SJSA1 (cell line): Measurements from ENCODE around the gene ANKFN1. TPM values are rescaled to one million over a fixed set of nuclear protein-coding genes. Genes with fewer than 3 reads are reported as not detected.

Experiments used
- DNase-seq, 2 experiments: peaks; one replicate each; pipeline ENCODE4 v3.0.0-alpha.2; 2015 to 2020; ENCODE audit warnings: low spot score in 2 of 2, low read depth in 1 of 2
- H3K27ac ChIP-seq: fragments of 250-450 bp; sonication (Bioruptor Pico); 2 replicates; pipeline ENCODE4 v1.5.1; 2020; ENCODE audit warnings: mild to moderate bottlenecking, moderate library complexity
- H3K27me3 ChIP-seq: fragments of 250-450 bp; sonication (Bioruptor Pico); replicated peaks from 2 replicates; pipeline ENCODE4 v1.5.1; 2020; ENCODE audit warnings: mild to moderate bottlenecking, moderate library complexity
- H3K36me3 ChIP-seq: fragments of 250-450 bp; sonication (Bioruptor Pico); 2 replicates; pipeline ENCODE4 v1.5.1; 2020; ENCODE audit warnings: mild to moderate bottlenecking
- H3K4me1 ChIP-seq: fragments of 250-450 bp; sonication (Bioruptor Pico); replicated peaks from 2 replicates; pipeline ENCODE4 v1.6.1; 2021; ENCODE audit warnings: mild to moderate bottlenecking
- H3K4me3 ChIP-seq: fragments of 250-450 bp; sonication (Bioruptor Pico); 2 replicates; pipeline ENCODE4 v1.5.1; 2020; ENCODE audit warnings: mild to moderate bottlenecking
- H3K9me3 ChIP-seq: fragments of 250-450 bp; sonication (Bioruptor Pico); replicated peaks from 2 replicates; pipeline ENCODE4 v1.5.1; 2020; ENCODE audit warnings: mild to moderate bottlenecking
- total RNA-seq: library from RNA; depleted of rRNA; stranded (reverse); fragments of >200 nt; shearing (Covaris generic); gene quantifications from 2 replicates; pipeline ENCODE4 v1.2.3, GENCODE V29; 2014

Gene ANKFN1
- total RNA-seq, 1 experiment from 2014 or later: 0.32 TPM

DNA sequence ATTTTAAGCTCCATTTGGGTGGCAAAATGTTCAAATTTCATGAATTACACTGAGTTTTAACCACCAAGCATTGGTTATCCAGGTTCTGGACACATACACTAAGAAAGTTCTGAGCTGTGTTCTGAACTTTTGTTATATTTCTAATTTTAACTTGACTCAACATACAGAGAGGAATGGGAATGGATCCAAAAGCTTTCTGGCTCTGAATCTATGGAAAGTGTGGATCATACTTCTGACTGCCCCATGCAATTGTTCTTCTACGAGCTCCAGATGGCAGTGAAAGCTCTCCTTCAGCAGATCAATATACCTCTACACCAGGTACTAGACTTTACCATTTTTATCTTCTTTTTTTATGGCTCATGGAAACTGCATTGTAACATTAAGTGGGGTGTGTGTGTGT is 327.2 kb downstream of the ANKFN1 start:
- Histone ChIP-seq H3K36me3 (no peaks in the 10 kb centered on the region), H3K4me3 (no peak overlapping the region), H3K4me1 (no peaks in the 10 kb centered on the region; the same call in 1 of the 2 replicates), H3K9me3 (no peaks in the 10 kb centered on the region), H3K27ac (no peak overlapping the region), H3K27me3 (no peaks in the 10 kb centered on the region)
- no peak for DNase-seq

DNA sequence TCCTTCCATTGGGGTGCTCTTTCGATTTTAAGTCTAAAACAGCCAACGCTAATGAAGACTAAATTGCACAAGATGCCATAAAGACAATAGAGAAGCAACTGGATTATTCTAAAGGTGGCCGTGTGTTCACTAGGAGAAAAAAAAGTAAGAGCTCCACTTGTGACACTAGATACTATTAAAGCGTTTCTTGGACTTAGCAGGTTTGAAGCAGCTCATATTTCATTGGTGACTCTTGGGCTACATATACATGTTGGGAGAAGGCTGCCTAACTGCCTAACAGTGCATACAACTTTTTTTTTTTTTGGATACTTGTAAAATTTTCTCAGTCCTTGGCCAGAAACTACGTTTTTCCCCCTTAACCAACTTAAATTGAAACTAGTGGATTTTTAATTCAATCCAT is 328.4 kb downstream of the ANKFN1 start:
- Histone ChIP-seq H3K4me3 (no peak overlapping the region), H3K36me3 (no peaks in the 10 kb centered on the region), H3K9me3 (no peaks in the 10 kb centered on the region), H3K4me1 (no peaks in the 10 kb centered on the region; the same call in 1 of the 2 replicates), H3K27me3 (no peaks in the 10 kb centered on the region), H3K27ac (no peak overlapping the region)
- DNase-seq: no peak

DNA sequence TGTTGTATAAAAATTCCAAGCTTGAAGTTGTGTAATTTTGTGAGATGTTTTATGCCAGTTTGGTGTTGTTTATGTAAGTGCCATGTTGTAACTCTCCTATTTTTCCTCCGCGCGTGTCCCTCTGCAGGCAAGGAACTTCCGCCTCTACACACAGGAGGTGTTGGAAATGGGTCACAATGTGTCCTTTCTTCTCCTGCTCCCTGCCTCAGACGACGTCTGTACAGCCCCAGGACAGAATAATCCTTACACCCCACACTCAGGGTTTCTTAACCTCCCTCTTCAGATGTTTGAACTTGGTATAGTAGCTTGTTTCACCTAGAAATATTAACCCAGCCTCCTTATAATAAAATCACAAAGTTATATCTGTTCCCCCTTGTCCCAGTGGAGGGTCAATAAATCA is 329.0 kb downstream of the ANKFN1 start:
- H3K27me3 ChIP-seq: no peaks in the 10 kb centered on the region

DNA sequence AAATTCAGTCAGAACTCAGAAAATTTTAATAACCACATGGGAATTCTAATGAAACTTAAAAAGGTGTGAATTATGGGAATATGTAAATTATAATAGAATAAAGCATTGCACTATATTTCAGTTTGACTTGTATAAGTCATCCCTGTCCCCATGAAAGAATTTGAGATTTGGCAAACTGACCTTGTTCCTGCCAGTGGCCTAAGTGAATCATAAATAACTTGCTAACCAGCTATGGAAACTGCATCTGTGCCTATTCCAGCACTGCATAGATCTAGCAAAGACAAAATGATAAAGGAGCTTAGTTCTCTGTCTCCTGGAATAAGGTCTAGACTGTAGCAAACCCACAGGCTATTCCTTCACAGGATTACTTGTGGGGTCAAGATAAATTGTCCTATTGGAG is 333.5 kb downstream of the ANKFN1 start:
- Histone ChIP-seq H3K36me3 (no peaks in the 10 kb centered on the region), H3K4me3 (no peak overlapping the region), H3K9me3 (no peaks in the 10 kb centered on the region), H3K27me3 (no peaks in the 10 kb centered on the region), H3K27ac (no peak overlapping the region), H3K4me1 (0 out of 2 replicates have a peak, but pooled peaks cover 3% of the 10 kb centered on the region)
- DNase-seq: no peak

More for the DNA sequence above, 329.0 kb downstream of the ANKFN1 start:
- Histone ChIP-seq H3K4me1 (no peaks in the 10 kb centered on the region; the same call in 1 of the 2 replicates), H3K9me3 (no peaks in the 10 kb centered on the region), H3K36me3 (no peaks in the 10 kb centered on the region), H3K27ac (no peak overlapping the region), H3K4me3 (no peak overlapping the region)
- no peak for DNase-seq

DNA sequence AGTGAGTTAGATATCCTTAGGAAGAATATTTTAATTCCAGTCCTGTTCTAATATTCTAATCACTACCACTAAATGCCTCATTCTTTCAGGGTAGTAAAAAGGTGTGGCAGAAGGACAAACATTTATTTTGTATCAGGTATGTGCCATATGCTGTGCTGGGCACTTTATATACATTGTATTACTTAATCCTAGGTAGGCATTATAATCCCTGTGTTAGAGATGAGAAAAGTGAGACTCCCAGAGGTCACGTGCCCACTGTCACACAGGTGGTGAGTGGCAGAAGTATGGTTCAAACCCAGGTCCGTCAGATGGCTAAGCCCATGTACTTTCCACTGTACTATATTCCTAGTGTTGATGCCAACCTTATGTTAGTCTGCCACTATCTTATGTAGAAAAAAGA is 335.5 kb downstream of the ANKFN1 start:
- Histone ChIP-seq H3K4me3 (no peak overlapping the region), H3K36me3 (no peaks in the 10 kb centered on the region), H3K4me1 (0 out of 2 replicates have a peak, but pooled peaks cover 3% of the 10 kb centered on the region), H3K27me3 (no peaks in the 10 kb centered on the region), H3K9me3 (no peaks in the 10 kb centered on the region), H3K27ac (no peak overlapping the region)
- DNase-seq: no peak

DNA sequence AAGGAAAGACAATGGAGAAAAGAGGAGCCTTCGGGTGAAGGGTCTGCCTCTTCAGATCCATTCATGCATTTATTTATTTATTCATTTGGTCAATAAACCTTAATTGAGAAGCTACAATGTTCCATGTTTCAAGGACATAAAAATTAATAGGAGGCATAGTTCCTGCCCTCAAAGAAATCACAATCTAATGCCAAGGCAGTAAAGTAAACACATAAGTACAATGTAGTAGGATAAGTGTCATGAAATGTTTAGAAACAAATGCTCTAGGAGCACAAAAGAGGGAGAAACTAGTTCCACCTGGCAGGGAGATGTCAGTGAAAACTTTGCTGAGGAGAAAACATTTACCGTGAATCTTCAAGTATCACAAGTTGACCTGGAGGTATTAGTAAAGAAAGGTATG is 336.7 kb downstream of the ANKFN1 start:
- Histone ChIP-seq H3K27me3 (no peaks in the 10 kb centered on the region), H3K9me3 (no peaks in the 10 kb centered on the region), H3K36me3 (no peaks in the 10 kb centered on the region), H3K4me1 (0 out of 2 replicates have a peak, but pooled peaks cover 3% of the 10 kb centered on the region), H3K27ac (no peak overlapping the region), H3K4me3 (no peak overlapping the region)
- DNase-seq: no peak

DNA sequence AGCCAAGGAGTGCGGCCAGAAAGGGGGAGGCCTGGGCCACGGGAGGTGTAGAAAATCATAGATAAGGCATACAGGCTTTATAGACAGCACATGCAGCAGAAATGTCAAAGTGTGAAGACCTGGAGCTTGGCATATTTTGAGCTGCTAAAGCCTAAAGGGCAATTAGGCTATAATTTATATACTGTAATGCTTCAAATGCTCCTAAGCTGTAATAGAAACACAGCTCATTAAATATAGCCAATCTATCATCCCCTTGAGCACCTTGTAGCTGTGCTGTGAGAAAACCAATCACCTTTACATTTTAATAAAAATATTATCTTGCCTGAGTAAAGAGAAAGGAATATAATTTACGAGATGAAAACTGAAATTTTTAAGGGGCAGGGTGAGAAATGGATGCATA is 342.3 kb downstream of the ANKFN1 start:
- DNase-seq: no peak
- H3K4me3 ChIP-seq: no peak overlapping the region
- H3K27me3 ChIP-seq: no peaks in the 10 kb centered on the region
- H3K36me3 ChIP-seq: no peaks in the 10 kb centered on the region
- H3K27ac ChIP-seq: no peak overlapping the region
- H3K9me3 ChIP-seq: no peaks in the 10 kb centered on the region
- H3K4me1 ChIP-seq: peaks cover 3% of the 10 kb centered on the region

DNA sequence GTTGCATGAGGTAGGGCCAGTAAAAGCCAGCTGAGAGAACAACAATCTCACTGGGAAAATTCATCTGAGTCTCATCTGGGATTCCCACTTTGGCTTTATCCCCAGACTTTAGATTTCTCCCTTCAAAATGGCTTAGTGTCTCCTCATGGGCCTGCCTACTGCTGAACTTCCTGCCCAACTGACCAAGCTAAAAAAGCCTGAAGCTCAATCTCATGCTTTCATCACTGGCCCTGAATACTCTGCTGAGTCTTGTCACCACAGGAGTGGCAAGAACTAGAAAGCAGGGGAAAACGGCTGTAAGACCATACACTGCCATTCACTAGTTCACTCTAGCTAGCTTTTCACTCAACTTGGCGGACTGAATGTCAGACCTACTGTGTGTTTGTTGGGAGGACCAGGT is 343.9 kb downstream of the ANKFN1 start:
- H3K4me3 ChIP-seq: no peak overlapping the region
- H3K36me3 ChIP-seq: no peaks in the 10 kb centered on the region
- H3K4me1 ChIP-seq: peaks cover 9% of the 10 kb centered on the region
- no peak overlapping the region for H3K27ac ChIP-seq
- H3K9me3 ChIP-seq: no peaks in the 10 kb centered on the region
- DNase-seq: no peak
- H3K27me3 ChIP-seq: no peaks in the 10 kb centered on the region

DNA sequence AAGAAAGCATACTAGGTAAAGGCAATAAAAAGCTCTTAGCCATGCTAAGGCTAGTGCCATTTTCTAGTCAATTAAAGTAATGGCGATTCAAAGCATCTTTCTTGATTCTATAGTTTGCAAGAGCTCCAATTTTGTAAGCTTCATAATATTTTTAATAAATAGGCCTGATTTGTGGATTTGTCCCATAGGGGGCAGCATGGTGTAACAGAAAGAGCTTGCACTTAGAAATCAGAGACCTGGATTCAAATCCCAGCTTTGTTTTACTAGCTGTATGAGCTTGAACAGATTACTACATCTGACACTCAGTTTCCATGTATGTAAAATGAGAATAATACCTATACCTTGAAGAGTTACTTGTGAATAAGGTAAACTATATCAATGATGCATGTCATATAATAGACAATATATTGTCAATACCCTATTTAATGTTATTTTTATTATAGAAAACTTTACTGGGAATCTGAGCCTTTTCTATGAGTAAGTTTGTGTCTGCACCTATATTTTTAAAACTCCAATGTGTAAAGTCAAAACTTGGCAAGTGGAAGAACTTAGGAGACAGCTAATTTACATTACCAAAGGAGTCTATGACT is 346.6 kb downstream of the ANKFN1 start:
- H3K4me1 ChIP-seq: peaks cover 9% of the 10 kb centered on the region
- no peaks in the 10 kb centered on the region for H3K36me3 ChIP-seq
- peak in 1 of 2 experiments; percentile 30 for DNase-seq
- no peaks in the 10 kb centered on the region for H3K9me3 ChIP-seq
- no peaks in the 10 kb centered on the region for H3K27me3 ChIP-seq
- no peak overlapping the region for H3K4me3 ChIP-seq
- no peak overlapping the region for H3K27ac ChIP-seq

DNA sequence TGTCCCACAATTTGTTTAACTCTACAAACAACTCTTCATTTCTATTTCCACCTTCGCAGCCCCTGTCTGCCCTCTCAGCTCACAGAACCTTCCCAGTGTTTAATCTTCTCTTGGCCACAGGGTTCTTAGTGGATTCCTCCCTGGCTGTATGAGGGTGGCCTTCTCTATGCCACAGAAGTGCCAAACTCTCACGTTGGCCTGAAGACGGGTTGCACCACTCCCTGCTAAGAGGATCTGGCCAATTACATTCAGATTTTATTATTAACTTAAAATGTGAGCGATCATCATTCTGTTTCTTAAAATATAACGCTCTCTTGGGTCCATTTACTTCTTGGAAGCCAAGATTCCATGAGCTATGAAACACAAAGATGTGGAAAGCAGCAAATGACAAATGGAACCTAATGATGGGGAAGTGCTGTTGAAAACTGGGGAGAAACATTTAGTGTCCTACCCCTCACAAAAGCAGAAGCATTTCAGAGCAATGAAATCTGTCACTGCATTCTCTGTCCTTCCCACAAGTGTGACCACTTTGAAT is 348.9 kb downstream of the ANKFN1 start:
- no peak overlapping the region for H3K4me3 ChIP-seq
- H3K27ac ChIP-seq: no peak overlapping the region
- H3K36me3 ChIP-seq: no peaks in the 10 kb centered on the region
- no peaks in the 10 kb centered on the region for H3K27me3 ChIP-seq
- H3K4me1 ChIP-seq: peaks cover 9% of the 10 kb centered on the region
- no peak for DNase-seq
- H3K9me3 ChIP-seq: no peaks in the 10 kb centered on the region

DNA sequence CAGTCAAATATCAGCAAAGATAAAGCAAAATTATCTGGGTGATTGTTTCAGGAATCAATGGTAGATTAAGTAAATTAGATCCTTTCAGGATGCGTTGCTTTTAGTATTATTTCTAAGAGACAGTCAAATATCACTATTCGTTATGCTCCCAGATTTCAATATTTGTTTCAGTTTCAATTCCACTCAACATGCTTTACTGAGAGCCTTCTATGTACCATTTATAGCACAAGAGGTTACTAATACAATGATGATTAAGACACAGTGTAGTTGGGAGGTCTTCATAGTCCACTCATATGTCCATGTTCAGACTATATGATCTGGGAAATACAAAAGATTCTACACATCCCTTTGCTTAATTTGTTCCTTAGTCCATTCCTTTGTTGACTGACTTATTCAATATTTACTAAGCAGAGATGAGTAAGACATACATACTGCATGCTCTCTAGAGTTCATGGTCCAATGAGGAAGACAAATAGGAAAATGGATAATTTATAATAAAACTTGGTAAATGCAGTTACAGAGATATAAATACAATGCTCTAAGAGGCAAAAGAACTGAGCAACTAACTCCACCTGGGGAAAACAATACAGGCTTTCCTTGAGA is 352.0 kb downstream of the ANKFN1 start:
- Histone ChIP-seq H3K4me1 (peaks cover 9% of the 10 kb centered on the region), H3K9me3 (no peaks in the 10 kb centered on the region), H3K36me3 (no peaks in the 10 kb centered on the region), H3K4me3 (no peak overlapping the region), H3K27me3 (no peaks in the 10 kb centered on the region), H3K27ac (no peak overlapping the region)
- DNase-seq: no peak

DNA sequence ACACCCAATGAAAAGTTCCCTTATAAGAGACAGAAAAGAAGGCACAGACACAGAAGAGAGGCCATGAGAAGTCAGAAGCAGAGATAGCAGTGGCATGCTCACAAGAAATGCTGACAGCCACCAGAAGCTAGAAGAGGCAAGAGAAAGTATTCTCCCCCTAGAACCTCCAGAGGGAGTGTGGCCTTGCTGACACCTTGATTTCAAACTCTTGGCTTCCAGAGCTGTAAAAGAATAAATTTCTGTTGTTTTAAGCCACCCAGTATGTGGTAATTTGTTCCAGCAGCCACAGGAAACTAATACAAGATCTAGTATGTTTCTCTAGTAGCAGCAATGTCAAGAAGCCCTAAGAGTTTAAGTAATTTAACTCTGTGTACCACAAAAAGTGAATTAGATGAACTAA is 353.1 kb downstream of the ANKFN1 start:
- Histone ChIP-seq H3K4me1 (no peaks in the 10 kb centered on the region), H3K27me3 (no peaks in the 10 kb centered on the region), H3K27ac (no peak overlapping the region), H3K36me3 (no peaks in the 10 kb centered on the region), H3K4me3 (no peak overlapping the region), H3K9me3 (no peaks in the 10 kb centered on the region)
- DNase-seq: no peak

DNA sequence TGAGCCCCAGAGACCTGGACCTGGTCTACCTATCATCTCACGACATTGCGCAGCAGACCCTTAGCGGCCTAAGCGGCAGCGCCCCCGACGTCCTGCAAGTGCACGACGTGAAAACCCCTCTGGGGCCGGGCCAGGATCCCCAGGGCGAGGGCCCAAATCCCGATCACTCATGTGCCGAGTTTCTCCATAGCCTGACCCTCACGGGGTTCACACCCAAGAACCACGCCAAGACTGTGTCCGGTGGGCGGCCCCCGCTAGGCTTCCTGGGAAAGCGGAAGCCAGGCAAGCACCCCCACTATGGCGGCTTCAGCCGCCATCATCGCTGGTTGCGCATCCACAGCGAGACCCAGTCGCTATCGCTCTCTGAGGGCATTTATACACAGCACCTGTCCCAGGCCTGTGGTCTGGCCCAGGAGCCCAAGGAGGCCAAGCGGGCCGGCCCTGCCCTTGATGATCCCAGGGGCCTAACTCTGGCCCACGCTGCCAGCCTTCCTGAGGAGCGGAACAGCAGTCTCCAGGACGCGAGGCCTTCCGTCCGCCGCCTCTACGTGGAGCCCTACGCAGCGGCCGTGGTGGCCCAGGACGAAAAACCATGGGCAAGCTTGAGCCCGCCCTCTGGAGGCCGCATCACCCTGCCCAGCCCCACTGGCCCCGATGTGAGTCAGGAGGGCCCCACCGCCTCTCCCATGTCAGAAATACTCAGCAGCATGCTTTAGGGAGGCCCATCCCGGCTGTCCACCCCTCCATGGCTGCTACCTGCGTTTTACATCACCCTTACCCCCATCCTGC is 357.5 kb downstream of the ANKFN1 start:
- Histone ChIP-seq H3K4me1 (no peaks in the 10 kb centered on the region), H3K36me3 (no peaks in the 10 kb centered on the region), H3K9me3 (no peaks in the 10 kb centered on the region), H3K27me3 (peaks cover 8% of the 10 kb centered on the region; the same call in 1 of the 2 replicates), H3K4me3 (no peak overlapping the region), H3K27ac (no peak overlapping the region)
- no peak for DNase-seq

DNA sequence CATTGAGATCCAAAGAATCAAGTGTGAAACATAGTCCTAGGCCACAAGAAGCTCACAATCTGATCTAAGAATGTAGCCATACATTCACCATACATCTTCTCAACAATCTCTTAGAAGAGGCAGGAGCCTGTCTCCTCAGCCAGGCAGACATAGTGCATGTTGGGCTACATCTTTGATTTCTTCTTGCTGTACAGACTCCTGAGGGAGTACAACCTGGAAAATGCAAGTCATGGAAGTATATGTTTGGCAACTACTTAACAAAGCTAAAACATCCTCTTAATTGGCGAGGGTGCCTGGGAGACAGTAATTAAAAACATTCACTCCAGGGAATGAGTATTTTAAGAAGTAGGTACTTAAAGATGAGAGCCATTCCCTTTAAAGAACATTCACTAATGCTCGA is 361.0 kb downstream of the ANKFN1 start:
- H3K9me3 ChIP-seq: no peaks in the 10 kb centered on the region
- no peak overlapping the region for H3K27ac ChIP-seq
- H3K36me3 ChIP-seq: no peaks in the 10 kb centered on the region
- no peak overlapping the region for H3K4me3 ChIP-seq
- DNase-seq: no peak
- H3K4me1 ChIP-seq: no peaks in the 10 kb centered on the region
- peaks cover 14% of the 10 kb centered on the region; the same call in 1 of the 2 replicates for H3K27me3 ChIP-seq
